ENCODE measurements around the gene LZIC.
A peak's percentile ranks its signal among the peaks of the same experiment; 100 is the strongest.
"Not testable (repeated sequence)": the region's sequence is repeated elsewhere in the genome, so short reads cannot be mapped to it uniquely, and the experiment has no call there.

LZIC gene
- total RNA-seq: 20.1 to 62.3 (median 51.3) reads per million in 18 experiments

- peak; percentile 96 for DNase-seq
These were observed at the start of gene LZIC, which contains the start of gene NMNAT1 for GRCh38 chr1:9942939-9943788. Gene LZIC, minus strand, starts transcription at chr1:9943391. Its CDS starts 6,772 bp downstream, at chr1:9936619. Gene NMNAT1, plus strand, starts transcription at chr1:9943475. Its CDS starts 28,599 bp downstream, at chr1:9972074.

- peak in 1 of 2 donors; percentile 10 for DNase-seq
These were observed 49.7 kb upstream of the LZIC start for GRCh38 chr1:9992910-9993309.

- DNase-seq: peak; percentile 39 to 86
These were observed 47.8 kb upstream of the LZIC start for GRCh38 chr1:9990944-9991343.

GRCh38 chr1:9989773-9990172 lies 46.6 kb upstream of the LZIC start:
- DNase-seq: no peak

- DNase-seq: no peak
These were observed 41.8 kb upstream of the LZIC start for GRCh38 chr1:9985001-9985400.

GRCh38 chr1:9984253-9984652 lies 41.1 kb upstream of the LZIC start:
- no peak for DNase-seq

- no peak for DNase-seq
These were observed 17.7 kb upstream of the LZIC start for GRCh38 chr1:9960706-9961562.

- no peak for DNase-seq
These were observed 16.8 kb upstream of the LZIC start for GRCh38 chr1:9960011-9960410.

GRCh38 chr1:9957726-9958125 lies 14.5 kb upstream of the LZIC start:
- DNase-seq: no peak

GRCh38 chr1:9946315-9946714 lies 3.1 kb upstream of the LZIC start:
- DNase-seq: no peak

- DNase-seq: peak; percentile 41 to 61
These were observed 722 bp downstream of the LZIC start for GRCh38 chr1:9942399-9942938.

GRCh38 chr1:9929431-9930385 lies 13.5 kb downstream of the LZIC start:
- no peak for DNase-seq

- no peak for DNase-seq
These were observed 15.9 kb downstream of the LZIC start for GRCh38 chr1:9927259-9927658.

GRCh38 chr1:9922342-9922741 lies 20.8 kb downstream of the LZIC start:
- DNase-seq: no peak

GRCh38 chr1:9920606-9921005 lies 22.6 kb downstream of the LZIC start:
- no peak for DNase-seq

GRCh38 chr1:9917901-9918300 lies 25.3 kb downstream of the LZIC start:
- no peak for DNase-seq

GRCh38 chr1:9917495-9917894 lies 25.7 kb downstream of the LZIC start:
- DNase-seq: not testable (repeated sequence)

GRCh38 chr1:9916452-9916851 lies 26.7 kb downstream of the LZIC start:
- DNase-seq: no peak

GRCh38 chr1:9914610-9914937 lies 28.6 kb downstream of the LZIC start:
- no peak for DNase-seq

- DNase-seq: peak; percentile 40 to 50
These were observed 30.8 kb downstream of the LZIC start for GRCh38 chr1:9912264-9912936.

GRCh38 chr1:9910423-9911178 lies 32.6 kb downstream of the LZIC start:
- peak; percentile 99 for DNase-seq
